Measurements from ENCODE around the gene ADAMTS20.
A peak's percentile ranks its signal among the peaks of the same experiment; 100 is the strongest.

ADAMTS20 gene

DNA sequence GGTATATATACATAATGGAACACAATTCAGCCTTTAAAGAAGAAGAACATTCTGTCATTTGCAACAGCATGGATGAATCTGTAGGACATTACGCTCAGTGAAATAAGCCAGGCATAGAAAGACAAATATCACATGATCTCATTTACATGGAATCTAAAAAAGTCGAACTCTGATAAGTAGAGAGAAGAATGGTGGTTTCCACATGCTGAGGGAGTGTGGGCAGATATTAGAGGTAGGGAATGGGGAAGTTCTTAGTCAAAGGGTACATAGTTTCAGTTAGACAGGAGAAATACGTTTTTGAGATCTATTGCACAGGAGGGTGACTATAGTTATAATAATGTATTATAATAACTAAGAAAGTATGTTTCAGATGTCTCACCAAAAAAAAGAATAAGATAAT is 71.4 kb downstream of the ADAMTS20 start:
- no peak for DNase-seq (ENCODE audit: low spot score)

DNA sequence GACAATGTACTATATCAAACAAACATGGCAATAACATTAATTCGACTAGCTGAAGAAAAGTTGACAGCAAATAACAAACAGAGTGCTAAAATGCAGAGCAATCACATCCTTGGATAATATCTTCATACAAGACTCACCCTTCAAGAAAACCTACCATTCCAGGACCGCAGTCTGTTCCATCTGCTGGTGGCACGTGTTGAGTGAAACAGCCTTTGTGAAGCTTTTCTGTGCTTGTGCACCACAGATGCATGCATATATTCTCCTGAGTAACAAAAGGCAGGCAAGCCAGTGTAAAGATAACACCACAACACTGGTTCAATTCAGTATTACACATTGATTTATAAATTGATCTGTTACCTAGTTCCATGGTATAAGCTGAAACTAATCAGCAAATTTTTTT is 89.3 kb downstream of the ADAMTS20 start:
- DNase-seq (ENCODE audit: low spot score) = no peak

DNA sequence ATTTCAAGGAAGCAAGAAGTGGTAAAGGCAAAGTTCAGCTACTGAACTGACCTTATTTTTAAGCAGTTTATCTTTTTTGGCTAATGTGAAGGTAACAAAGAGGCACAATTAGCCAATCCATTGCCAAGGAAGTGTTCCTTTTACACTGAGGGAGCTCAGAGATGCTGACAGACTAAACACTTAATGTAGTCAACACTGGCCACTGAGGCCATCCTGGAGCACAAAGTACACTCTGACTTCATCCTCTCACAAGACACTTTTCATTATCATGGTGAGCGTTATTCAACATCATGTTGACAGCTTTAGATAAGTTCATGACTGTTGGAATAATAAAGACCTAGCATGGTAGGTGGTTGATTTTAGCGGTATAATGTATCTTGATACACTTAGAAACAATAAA is 89.9 kb downstream of the ADAMTS20 start:
- DNase-seq (ENCODE audit: low spot score) = no peak

DNA sequence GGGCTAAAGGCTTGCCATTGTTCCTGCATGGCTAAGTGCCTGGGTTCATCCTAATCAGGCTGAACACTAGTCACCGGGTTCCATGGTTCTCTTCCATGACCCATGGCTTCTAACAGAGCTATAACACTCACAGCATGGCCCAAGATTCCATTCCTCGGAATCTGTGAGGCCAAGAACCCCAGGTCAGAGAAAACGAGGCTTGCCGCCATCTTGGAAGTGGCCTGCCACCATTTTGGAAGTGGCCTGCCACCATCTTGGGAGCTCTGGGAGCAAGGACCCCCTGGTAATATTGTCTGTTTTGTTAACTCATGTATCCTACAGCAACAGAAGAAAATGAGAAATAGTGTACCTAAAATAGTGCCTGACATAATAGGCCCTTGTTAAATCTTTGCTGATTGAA is 92.7 kb downstream of the ADAMTS20 start:
- DNase-seq (ENCODE audit: low spot score) = no peak

DNA sequence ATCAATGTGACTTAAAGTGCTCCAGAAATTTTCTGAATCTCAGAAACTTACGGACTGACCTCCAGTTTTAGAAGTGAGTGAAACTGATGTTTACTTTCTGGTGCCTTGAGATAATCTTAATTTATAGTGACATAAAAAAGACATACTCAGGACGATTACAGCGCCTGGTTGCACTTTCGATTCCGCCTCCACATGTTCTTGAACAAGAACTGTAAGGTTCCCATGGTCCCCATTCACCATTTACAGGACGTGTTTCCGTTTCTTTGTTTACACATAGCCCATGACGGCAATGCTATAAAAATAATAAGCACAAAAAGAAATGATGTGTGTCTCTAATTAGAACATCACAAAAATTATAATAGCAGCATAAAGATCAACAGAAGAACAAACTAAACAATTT is 98.2 kb downstream of the ADAMTS20 start:
- DNase-seq (ENCODE audit: low spot score) = no peak

DNA sequence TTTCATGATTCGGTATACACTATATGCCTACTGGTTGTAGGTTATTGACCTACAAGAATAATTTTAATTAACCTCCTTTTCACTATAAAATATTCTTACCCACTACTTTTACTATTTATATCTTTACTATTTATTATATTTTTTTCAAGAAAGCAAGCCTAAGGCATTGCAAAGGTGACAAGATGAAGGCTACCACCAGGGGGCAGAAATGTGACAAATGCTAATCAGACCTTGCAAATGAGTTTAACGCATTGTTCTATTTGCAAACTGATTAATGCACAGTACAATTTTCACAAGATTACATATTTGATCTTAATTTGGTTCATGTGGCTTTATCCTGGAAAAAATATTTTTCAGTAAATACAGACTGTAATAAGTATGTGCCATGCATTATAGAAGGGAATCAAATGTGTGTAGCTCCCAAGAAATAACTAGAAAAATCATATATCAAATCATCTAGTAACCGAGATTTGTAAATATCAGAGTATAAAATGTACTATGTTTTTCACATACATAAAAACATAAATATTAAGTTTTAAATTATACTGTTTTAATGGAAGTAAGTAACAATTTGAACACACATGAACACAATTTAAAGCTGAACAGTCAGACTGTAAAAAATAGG is 107.0 kb downstream of the ADAMTS20 start:
- peak; percentile 61 for DNase-seq (ENCODE audit: low spot score)

- no peak for DNase-seq (ENCODE audit: low spot score)
Measured at GRCh38 chr12:43436597-43436996, 115.4 kb downstream of the ADAMTS20 start.

GRCh38 chr12:43434614-43435013 is 117.4 kb downstream of the ADAMTS20 start:
- DNase-seq (ENCODE audit: low spot score) = no peak

DNA sequence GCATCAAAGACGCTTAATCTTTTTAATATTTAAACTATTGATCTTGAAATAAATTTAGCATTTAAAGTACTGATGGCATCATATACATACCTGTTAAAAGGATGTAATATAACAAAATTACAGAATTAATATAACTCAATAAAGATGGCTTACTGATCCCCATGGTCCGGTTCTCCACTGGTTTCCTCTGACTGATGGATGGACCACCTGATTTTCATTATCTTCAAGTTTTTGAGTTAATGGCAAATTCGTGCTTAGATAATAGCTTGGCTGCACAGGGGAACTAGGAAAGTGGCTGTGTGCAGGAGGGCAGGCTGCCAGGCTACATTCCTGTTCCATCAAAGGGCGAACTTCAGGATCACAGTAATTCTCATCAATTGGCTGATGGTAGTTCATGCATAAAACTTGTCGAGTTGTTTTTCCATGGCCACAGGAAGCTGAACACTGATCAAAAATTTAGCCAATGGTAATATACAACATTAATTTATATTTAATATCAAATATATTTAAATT is 123.9 kb downstream of the ADAMTS20 start:
- DNase-seq (ENCODE audit: low spot score) = no peak

DNA sequence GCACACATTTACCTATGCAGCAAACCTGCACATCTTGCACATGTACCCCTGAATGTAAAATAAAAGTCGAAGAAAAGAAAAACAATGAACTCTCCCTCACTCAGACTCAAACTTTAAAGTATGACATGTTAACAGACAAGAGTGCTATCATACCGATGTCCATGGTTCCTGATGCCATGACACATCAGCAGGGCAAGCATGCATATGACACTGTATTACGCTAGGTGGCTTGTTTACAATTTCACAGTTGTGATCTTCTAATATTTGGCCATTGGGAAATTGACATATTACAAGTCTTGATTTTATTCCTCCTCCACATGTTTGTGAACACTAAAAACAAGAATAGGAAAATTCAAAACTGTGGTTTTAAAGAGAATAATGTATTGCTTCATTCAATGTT is 126.6 kb downstream of the ADAMTS20 start:
- no peak for DNase-seq (ENCODE audit: low spot score)

DNA sequence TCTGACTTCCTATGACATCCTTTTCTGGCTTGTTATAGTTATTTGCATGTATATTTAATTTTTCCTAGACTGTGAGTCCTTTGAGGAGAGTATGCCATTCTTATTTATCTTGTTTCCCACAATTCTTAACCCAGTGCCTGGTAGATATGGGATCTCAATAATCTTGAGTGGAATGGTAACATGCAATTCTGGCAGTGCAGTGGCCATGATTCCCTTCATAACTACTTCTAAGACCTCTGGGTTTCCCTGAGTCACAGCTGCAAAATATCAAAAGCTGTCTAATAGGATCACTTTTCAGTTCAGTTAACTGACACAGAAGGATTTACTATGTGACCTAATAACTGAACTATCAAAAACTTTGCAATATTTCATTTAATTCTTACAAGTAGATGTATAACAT is 135.0 kb downstream of the ADAMTS20 start:
- DNase-seq (ENCODE audit: low spot score) = no peak

DNA sequence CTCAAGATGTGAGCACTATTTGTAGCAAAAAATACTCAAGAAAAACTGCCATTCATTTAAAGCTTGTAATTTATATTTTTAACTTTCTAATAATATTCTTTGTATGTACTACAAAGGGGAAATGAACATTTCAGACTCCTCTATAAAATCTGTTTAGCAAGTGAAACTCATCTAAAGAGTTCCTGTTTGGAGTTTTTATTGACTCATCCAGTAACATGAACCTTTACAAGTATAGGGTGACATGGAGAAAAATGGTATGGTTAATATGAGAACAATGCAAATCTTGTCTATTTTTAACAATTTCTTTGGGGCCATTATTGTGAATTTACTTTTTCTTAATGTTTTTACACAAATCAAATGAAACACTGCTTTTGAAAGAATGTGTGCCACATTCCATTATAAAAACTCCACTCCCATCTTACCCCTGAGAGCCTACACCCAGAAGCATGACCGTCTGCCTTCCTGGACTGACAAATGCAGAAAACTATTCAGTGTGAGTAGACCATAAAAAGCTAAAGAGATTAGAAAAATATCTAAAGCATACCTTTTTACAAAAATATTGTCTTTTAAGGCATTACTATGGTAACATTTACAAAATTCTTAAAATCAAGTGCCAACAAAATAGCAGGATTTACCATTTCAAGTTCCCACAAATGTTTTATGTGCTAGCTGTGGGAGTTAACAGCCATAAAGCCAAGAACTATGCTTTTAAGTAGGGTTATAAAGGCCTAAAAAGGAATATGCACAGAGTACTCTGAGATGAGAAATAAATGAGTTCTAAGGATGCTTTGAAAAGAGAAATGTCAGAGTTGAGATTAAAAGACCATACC is 144.0 kb downstream of the ADAMTS20 start:
- DNase-seq (ENCODE audit: low spot score) = no peak

DNA sequence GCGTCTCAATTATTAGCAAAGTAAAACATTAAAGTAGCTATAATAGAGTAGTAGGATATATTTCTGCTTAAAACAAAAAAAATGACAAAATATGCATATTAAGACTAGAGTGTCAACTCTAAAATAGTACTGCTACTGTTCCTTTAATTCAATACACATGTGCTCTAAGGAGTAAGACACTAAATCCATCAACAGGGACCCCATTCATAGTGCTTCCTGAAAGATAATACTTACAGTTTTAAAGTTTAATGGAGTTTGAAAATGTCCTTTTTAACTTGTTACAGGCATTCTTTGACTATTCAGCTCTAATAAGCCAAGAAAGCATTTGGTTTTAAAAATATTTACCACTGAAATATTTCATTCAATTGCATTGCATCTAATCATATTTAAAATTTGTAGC is 145.2 kb downstream of the ADAMTS20 start:
- no peak for DNase-seq (ENCODE audit: low spot score)

GRCh38 chr12:43402436-43402835 is 149.6 kb downstream of the ADAMTS20 start:
- no peak for DNase-seq (ENCODE audit: low spot score)

GRCh38 chr12:43401096-43401495 is 150.9 kb downstream of the ADAMTS20 start:
- DNase-seq (ENCODE audit: low spot score) = no peak

- no peak for DNase-seq (ENCODE audit: low spot score)
Measured at GRCh38 chr12:43396671-43397070, 155.3 kb downstream of the ADAMTS20 start.

GRCh38 chr12:43392116-43392515 is 159.9 kb downstream of the ADAMTS20 start:
- DNase-seq (ENCODE audit: low spot score) = no peak

DNA sequence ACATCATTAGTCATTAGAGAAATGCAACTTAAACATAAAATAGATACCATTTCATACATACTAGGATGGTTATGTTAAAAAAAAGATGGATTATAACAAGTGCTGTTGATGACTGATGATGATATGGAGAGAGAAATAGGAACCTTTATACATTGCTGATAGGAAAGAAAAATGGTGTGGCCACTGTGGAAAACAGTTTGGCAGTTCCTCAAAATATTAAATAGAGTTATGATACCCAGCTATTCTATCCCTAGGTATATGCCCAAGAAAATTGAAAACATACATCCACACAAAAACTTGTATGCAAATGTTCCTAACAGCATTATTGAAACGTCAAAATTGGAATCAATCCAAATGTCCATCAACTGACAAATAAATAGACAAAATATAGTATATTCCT is 170.1 kb downstream of the ADAMTS20 start:
- no peak for DNase-seq (ENCODE audit: low spot score)

GRCh38 chr12:43378448-43378847 is 173.6 kb downstream of the ADAMTS20 start:
- DNase-seq (ENCODE audit: low spot score) = no peak

DNA sequence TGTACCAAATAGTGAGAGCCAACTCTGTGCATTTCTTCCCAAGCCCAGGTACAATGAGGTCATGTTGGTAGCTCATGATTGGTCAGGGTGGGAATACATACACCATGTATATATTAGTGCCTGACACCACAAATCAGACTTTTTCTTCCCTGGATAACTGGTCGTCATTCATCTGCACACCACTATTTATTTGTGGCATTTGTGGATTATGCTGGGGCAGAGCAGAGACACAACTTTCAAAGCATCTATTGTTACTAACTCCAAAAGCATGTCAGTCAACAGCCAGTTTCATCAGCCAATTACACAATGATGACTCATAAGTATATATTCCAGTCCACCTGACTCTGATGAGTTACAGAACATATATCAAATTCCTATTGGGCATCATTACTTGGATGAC is 181.7 kb downstream of the ADAMTS20 start:
- DNase-seq (ENCODE audit: low spot score) = no peak

DNA sequence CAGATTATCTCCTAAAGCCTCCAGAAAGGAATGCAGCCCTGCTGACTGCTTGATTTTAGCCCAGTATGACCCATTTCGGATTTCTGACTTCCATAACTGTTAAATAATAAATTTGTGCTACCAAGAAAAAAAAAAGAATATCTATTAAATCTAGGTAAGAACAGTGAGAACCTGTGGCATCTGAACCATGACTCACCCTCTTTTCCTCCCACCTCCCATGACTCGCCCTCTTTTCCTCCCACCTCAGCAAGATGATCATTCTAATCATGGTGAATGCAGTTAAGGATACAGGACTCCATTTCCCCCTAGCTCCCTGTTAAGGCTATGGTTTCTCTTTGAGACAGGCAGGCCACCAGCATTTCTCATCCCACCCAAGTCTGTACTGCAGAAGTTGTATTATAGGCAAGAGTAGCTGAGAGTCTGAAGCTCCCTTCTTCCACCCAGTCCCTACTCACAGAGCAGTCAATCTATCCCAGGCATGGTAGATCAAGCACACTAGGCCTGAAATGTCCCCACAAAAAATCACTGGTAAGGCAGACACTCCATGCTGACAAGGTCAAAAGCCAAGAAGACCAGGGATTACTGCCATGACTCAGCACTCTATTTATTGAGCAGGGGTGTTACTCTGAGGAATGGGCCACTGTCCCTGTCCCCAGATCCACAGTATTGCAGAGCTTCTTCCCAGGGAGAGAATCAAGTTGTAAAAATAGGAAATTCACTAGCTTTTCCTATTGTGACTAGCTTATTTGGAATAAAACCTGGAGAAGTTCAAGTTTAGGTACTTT is 188.9 kb downstream of the ADAMTS20 start:
- no peak for DNase-seq (ENCODE audit: low spot score)

DNA sequence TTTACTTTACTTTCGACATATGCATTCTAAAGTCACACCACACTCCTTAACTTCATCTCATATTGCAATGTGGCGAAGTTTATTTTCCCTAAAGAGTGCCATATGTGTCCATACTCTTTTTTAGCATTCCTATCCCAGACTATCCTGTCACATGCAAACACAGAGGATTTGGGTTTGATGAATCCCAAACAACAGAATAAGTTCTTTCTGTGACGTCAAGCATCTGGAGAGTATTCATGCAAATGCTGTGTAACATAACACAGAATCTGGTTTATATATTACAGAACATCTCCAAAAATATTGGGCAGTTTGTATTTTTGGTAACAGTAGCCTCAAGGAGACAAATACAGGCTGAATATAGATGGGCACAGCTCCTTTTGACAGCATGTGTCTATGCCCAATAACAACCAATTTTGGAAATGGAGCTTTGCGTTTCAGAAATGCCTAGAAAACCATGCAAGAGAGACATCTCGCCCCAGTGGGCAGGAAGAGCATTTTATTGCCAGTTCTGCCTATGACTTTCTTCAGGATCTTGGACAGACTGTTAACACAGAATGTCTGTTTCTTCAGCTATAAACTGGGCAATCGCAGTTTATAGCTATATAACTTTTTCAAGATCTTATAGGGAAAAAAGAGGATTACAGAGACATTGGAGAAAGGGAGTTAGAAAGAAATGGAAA is 190.8 kb downstream of the ADAMTS20 start:
- DNase-seq (ENCODE audit: low spot score) = no peak

All from ecto neural progenitor cell (in vitro differentiated cells).